KOPT-K1 (cell line): ENCODE data around the gene TSSK3.
A peak's percentile ranks its signal among the peaks of the same experiment; 100 is the strongest.
"Not testable (repeated sequence)": the region's sequence is repeated elsewhere in the genome, so short reads cannot be mapped to it uniquely, and the experiment has no call there.

Experiments
- H3K27ac ChIP-seq: fragments of 200-600 bp; sonication (generic); 2 replicates; pipeline ENCODE4 v1.5.1; 2016; ENCODE audit warnings: antibody characterized with exemption, mild to moderate bottlenecking, low read depth, low read length; ENCODE audit not compliant: poor library complexity, severe bottlenecking
- H3K36me3 ChIP-seq: fragments of 200-600 bp; sonication (generic); 2 replicates; pipeline ENCODE4 v1.5.1; 2017; ENCODE audit warnings: antibody characterized with exemption, mild to moderate bottlenecking, low read length, moderate library complexity; ENCODE audit not compliant: insufficient read depth
- H3K9me3 ChIP-seq: fragments of 200-600 bp; sonication (generic); 2 replicates; pipeline ENCODE4 v1.5.1; 2017; ENCODE audit warnings: antibody characterized with exemption, low read length, mild to moderate bottlenecking; ENCODE audit not compliant: insufficient read depth, poor library complexity, severe bottlenecking

The TSSK3 gene

DNA sequence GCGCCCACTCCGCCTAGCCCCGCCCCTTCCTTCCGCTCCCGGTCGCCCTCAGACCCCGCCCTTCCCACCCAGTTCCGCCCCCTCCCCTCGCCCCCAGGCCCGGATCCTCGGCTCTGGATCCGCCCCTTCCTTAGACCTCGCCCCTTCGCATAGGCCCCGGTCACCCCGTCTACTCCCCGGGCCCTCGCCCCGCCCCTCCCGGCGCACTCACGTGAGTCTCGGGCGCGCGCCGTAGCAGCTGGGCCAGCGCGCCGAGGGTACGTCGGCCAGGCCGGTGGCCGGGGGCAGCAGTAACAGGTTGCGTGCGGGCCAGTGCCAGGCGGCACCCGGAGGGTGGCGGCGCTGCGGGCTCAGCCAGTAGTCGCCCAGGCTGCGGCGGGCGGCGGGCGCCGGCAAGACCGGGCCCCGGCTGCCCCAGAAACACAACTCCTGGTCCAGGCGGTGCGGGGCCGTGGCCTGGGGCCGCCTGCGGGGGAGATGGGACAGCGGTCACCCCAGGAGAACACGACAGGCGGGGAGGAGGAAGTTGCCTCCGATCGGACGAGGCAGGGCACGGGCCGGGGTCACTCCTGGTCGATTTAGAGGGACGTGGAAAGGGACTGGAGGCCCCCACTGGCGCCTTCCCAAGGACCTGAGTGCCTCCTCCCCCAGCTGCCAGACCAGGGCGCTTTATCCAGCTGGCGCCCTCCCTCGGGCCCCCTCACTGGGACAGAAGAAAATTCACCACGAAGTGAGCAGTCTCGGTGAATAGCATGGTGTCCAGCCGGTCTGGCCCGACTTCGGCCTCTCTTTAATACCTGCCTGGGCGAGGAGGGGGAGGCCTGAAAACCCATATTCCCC lies 10.7 kb upstream of the TSSK3 start:
- H3K27ac ChIP-seq: peak overlapping the region; percentile 76
- no peaks in the 10 kb centered on the region for H3K36me3 ChIP-seq
- no peaks in the 10 kb centered on the region for H3K9me3 ChIP-seq

- H3K27ac ChIP-seq: peak overlapping the region; percentile 76
- H3K36me3 ChIP-seq: no peaks in the 10 kb centered on the region
- H3K9me3 ChIP-seq: no peaks in the 10 kb centered on the region
Measured at GRCh38 chr1:32352239-32352745, 10.0 kb upstream of the TSSK3 start.

- H3K9me3 ChIP-seq: no peaks in the 10 kb centered on the region
- H3K36me3 ChIP-seq: no peaks in the 10 kb centered on the region
- no peak overlapping the region for H3K27ac ChIP-seq
Measured at GRCh38 chr1:32352831-32353383, 9.4 kb upstream of the TSSK3 start.

DNA sequence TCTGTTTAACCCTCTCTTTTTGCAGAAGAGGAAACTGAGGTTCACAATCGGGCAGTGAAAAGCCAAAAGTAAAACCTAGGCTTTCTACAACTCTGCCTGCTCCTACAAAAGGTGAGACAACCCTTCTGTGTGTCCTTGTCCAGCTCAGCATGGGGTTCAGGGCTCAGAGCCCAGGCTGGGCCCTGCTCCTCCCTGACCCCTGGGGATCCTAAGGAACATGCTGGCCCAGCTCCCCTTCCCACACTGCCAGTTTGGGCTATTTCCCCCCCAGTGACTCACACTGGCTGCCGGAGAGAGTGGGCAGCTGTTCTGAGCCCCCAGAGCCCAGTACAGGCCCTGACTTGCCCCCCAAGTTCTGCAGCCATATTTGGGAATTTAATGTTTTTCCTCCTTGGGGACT lies 8.9 kb upstream of the TSSK3 start:
- Histone ChIP-seq H3K9me3 (no peaks in the 10 kb centered on the region), H3K36me3 (no peaks in the 10 kb centered on the region), H3K27ac (no peak overlapping the region)

- Histone ChIP-seq H3K27ac (no peak overlapping the region), H3K36me3 (no peaks in the 10 kb centered on the region), H3K9me3 (no peaks in the 10 kb centered on the region)
Measured at GRCh38 chr1:32353886-32354570, 8.3 kb upstream of the TSSK3 start.

- H3K27ac ChIP-seq, H3K36me3 ChIP-seq, H3K9me3 ChIP-seq: not testable (repeated sequence)
Measured at GRCh38 chr1:32355778-32356177, 6.6 kb upstream of the TSSK3 start.

DNA sequence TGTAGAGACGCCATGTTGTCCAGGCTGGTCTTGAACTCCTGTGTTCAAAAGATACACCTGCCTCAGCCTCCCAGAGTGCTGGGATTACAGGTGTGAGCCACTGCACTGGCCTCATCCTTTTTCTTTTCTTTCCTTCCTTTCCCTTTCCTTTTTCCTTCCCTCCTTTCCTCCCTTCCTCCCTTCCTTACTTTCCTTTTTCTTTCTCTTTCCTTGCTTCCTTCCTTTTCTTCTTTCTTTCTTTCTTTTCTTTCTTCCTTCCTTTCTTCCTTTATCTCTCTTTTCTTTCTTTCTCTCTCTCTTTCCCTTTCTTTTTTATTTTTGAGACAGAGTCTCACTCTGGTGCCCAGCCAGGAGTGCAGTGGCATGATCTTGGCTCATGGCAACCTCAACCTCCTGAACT lies 5.9 kb upstream of the TSSK3 start:
- Histone ChIP-seq H3K9me3 (no peaks in the 10 kb centered on the region), H3K36me3 (no peaks in the 10 kb centered on the region; the same call in 1 of the 2 replicates), H3K27ac (no peak overlapping the region)

GRCh38 chr1:32357614-32358013 lies 4.7 kb upstream of the TSSK3 start:
- Histone ChIP-seq H3K36me3 (peaks cover 4% of the 10 kb centered on the region; the same call in 1 of the 2 replicates), H3K9me3 (no peaks in the 10 kb centered on the region), H3K27ac (no peak overlapping the region)

- H3K27ac ChIP-seq: no peak overlapping the region
- H3K36me3 ChIP-seq: peaks cover 12% of the 10 kb centered on the region; the same call in 1 of the 2 replicates
- no peaks in the 10 kb centered on the region for H3K9me3 ChIP-seq
Measured at GRCh38 chr1:32358435-32358834, 3.9 kb upstream of the TSSK3 start.

- Histone ChIP-seq H3K27ac (no peak overlapping the region), H3K9me3 (no peaks in the 10 kb centered on the region), H3K36me3 (peaks cover 36% of the 10 kb centered on the region)
Measured at GRCh38 chr1:32361308-32361673, 1.0 kb upstream of the TSSK3 start.

DNA sequence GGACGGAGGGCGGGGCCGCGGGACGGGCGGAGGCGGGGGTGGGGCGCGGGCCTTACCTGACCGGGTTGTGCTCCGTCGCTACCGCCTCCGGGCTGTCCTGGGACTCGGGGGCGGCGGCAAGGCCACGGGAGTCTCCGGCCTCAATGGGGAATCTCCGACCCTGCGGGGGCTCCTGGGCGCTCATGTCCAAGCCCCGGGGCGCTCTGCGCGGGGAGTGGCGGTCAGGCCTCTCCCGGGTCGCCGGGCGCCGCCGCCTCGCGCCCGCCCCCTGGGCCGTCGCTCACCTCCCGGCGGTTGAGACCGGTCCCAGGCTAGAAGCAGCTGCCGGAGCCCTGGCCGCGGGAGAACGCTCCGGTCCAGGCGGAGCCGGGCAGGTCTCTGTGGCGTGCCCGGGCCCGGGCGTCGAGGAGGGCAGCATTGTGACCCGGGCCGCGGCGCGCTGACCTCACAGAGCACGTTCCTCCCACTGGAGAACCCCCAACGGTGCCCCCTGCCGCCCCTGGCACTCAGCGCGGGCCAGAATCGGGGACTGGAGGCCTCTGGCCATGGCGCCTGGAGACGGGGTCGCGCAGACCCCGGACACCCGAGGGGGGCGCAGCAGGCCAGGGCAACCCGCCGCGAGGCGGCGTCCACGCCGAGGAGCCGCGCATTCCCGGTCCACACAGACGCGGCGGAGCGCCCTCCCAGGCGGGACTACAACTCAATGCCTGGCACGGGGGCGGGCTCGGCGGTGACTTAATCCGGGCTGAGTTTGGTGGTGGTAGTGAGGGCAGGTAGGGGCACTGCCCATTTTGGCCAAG lies 465 bp upstream of the TSSK3 start:
- no peak overlapping the region for H3K27ac ChIP-seq
- peaks cover 41% of the 10 kb centered on the region for H3K36me3 ChIP-seq
- H3K9me3 ChIP-seq: no peaks in the 10 kb centered on the region

DNA sequence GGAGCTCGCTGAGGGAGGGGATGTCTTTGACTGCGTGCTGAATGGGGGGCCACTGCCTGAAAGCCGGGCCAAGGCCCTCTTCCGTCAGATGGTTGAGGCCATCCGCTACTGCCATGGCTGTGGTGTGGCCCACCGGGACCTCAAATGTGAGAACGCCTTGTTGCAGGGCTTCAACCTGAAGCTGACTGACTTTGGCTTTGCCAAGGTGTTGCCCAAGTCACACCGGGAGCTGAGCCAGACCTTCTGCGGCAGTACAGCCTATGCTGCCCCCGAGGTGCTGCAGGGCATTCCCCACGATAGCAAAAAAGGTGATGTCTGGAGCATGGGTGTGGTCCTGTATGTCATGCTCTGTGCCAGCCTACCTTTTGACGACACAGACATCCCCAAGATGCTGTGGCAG lies 1.4 kb downstream of the TSSK3 start:
- peaks cover 60% of the 10 kb centered on the region for H3K36me3 ChIP-seq
- no peak overlapping the region for H3K27ac ChIP-seq
- no peaks in the 10 kb centered on the region for H3K9me3 ChIP-seq

GRCh38 chr1:32364836-32365235 lies 2.5 kb downstream of the TSSK3 start:
- peaks cover 70% of the 10 kb centered on the region for H3K36me3 ChIP-seq
- H3K9me3 ChIP-seq: no peaks in the 10 kb centered on the region
- no peak overlapping the region for H3K27ac ChIP-seq

GRCh38 chr1:32365445-32365844 lies 3.1 kb downstream of the TSSK3 start:
- H3K36me3 ChIP-seq: peaks cover 70% of the 10 kb centered on the region
- H3K27ac ChIP-seq: no peak overlapping the region
- no peaks in the 10 kb centered on the region for H3K9me3 ChIP-seq
